ENCODE data around the gene IPP. TPM values are rescaled to one million over a fixed set of nuclear protein-coding genes. Genes with fewer than 3 reads are reported as not detected.

The IPP gene
- total RNA-seq, 3 donors from 2014 or later: 10.5 to 15.4 (median 11.4) TPM

GRCh38 chr1:45669379-45669778 lies 81.1 kb downstream of the IPP start:
- Histone ChIP-seq H3K4me1 (no peaks in the 10 kb centered on the region), H3K27ac (no peak overlapping the region), H3K36me3 (no peaks in the 10 kb centered on the region), H3K9me3 (no peaks in the 10 kb centered on the region), H3K27me3 (no peaks in the 10 kb centered on the region), H3K4me3 (no peak overlapping the region)
- TF ChIP-seq POLR2A (IDR thresholded peaks at IDR 0.05) (no peak), POLR2AphosphoS5 (IDR thresholded peaks at IDR 0.05) (no peak), CTCF (IDR thresholded peaks at IDR 0.05) (no peak)
- intact Hi-C loops (cut with DNase I; ENCODE audit: low total_unique reads): no loop called here
- no peak for DNase-seq (ENCODE audit: low spot score in 2 of 2)

- Histone ChIP-seq H3K27ac (no peak overlapping the region), H3K27me3 (no peaks in the 10 kb centered on the region), H3K36me3 (no peaks in the 10 kb centered on the region), H3K4me3 (no peak overlapping the region), H3K9me3 (no peaks in the 10 kb centered on the region), H3K4me1 (no peaks in the 10 kb centered on the region)
- intact Hi-C loops (cut with DNase I; ENCODE audit: low total_unique reads): no loop called here
- no peak for DNase-seq (ENCODE audit: low spot score in 2 of 2)
- TF ChIP-seq CTCF (IDR thresholded peaks at IDR 0.05): no peak
- no peak for TF ChIP-seq POLR2A (IDR thresholded peaks at IDR 0.05)
- TF ChIP-seq POLR2AphosphoS5 (IDR thresholded peaks at IDR 0.05): no peak
Observed at GRCh38 chr1:45668526-45668925, 81.9 kb downstream of the IPP start.

GRCh38 chr1:45667321-45668111 lies 82.9 kb downstream of the IPP start:
- DNase-seq (ENCODE audit: low spot score in 2 of 2): no peak
- Histone ChIP-seq H3K36me3 (no peaks in the 10 kb centered on the region), H3K4me3 (no peak overlapping the region), H3K27me3 (no peaks in the 10 kb centered on the region), H3K27ac (no peak overlapping the region), H3K4me1 (no peaks in the 10 kb centered on the region), H3K9me3 (no peaks in the 10 kb centered on the region)
- no peak for TF ChIP-seq POLR2AphosphoS5 (IDR thresholded peaks at IDR 0.05)
- TF ChIP-seq POLR2A (IDR thresholded peaks at IDR 0.05): no peak
- no peak for TF ChIP-seq CTCF (IDR thresholded peaks at IDR 0.05)
- intact Hi-C loops (cut with DNase I; ENCODE audit: low total_unique reads): no loop called here

GRCh38 chr1:45666836-45667235 lies 83.6 kb downstream of the IPP start:
- DNase-seq (ENCODE audit: low spot score in 2 of 2): no peak
- Histone ChIP-seq H3K9me3 (no peaks in the 10 kb centered on the region), H3K36me3 (no peaks in the 10 kb centered on the region), H3K4me1 (no peaks in the 10 kb centered on the region), H3K27ac (no peak overlapping the region), H3K27me3 (no peaks in the 10 kb centered on the region), H3K4me3 (no peak overlapping the region)
- intact Hi-C loops (cut with DNase I; ENCODE audit: low total_unique reads): no loop called here
- TF ChIP-seq CTCF (IDR thresholded peaks at IDR 0.05): no peak
- TF ChIP-seq POLR2AphosphoS5 (IDR thresholded peaks at IDR 0.05): no peak
- no peak for TF ChIP-seq POLR2A (IDR thresholded peaks at IDR 0.05)

GRCh38 chr1:45660336-45660735 lies 90.1 kb downstream of the IPP start:
- H3K4me1 ChIP-seq: no peaks in the 10 kb centered on the region
- H3K27me3 ChIP-seq: no peaks in the 10 kb centered on the region
- H3K36me3 ChIP-seq: peaks cover 6% of the 10 kb centered on the region
- DNase-seq (ENCODE audit: low spot score in 2 of 2): no peak
- TF ChIP-seq POLR2A (IDR thresholded peaks at IDR 0.05) (no peak), CTCF (IDR thresholded peaks at IDR 0.05) (no peak), POLR2AphosphoS5 (IDR thresholded peaks at IDR 0.05) (no peak)
- H3K4me3 ChIP-seq: no peak overlapping the region
- H3K9me3 ChIP-seq: no peaks in the 10 kb centered on the region
- no peak overlapping the region for H3K27ac ChIP-seq
- intact Hi-C loops (cut with DNase I; ENCODE audit: low total_unique reads): no loop called here

Data from breast epithelium (tissue), 4 donors.